H9 (cell line): Measurements from ENCODE around the gene BCL2L1. TPM values are rescaled to one million over a fixed set of nuclear protein-coding genes. Genes with fewer than 3 reads are reported as not detected.

Experiments
- DNase-seq: peaks from one replicate; pipeline ENCODE4 v3.0.0-alpha.2; 2017
- H2AFZ ChIP-seq: one replicate; pipeline ENCODE4 v1.6.1; 2013; ENCODE audit warnings: mild to moderate bottlenecking, low read length, control low read depth, moderate library complexity
- H2AK5ac ChIP-seq: 2 replicates; pipeline ENCODE4 v1.6.1; 2013; ENCODE audit warnings: low read length, control low read depth, mixed read lengths; ENCODE audit not compliant: insufficient read length
- H2BK120ac ChIP-seq: one replicate; pipeline ENCODE4 v1.6.1; 2013; ENCODE audit warnings: low read depth, mild to moderate bottlenecking, low read length, control low read depth, inconsistent platforms; ENCODE audit not compliant: poor library complexity, severe bottlenecking
- H2BK12ac ChIP-seq: 2 replicates; pipeline ENCODE4 v1.6.1; 2013; ENCODE audit warnings: low read length, control low read depth, mixed read lengths, low read depth; ENCODE audit not compliant: insufficient read length
- H2BK15ac ChIP-seq: 2 replicates; pipeline ENCODE4 v1.6.1; 2013; ENCODE audit warnings: low read depth, low read length, control low read depth
- H2BK20ac ChIP-seq: one replicate; pipeline ENCODE4 v1.6.1; 2013; ENCODE audit warnings: low read depth, mild to moderate bottlenecking, low read length, control low read depth, inconsistent platforms; ENCODE audit not compliant: poor library complexity, severe bottlenecking
- H2BK5ac ChIP-seq: 2 replicates; pipeline ENCODE4 v1.6.1; 2013; ENCODE audit warnings: low read length, control low read depth, mixed read lengths; ENCODE audit not compliant: insufficient read length
- H3K14ac ChIP-seq: 2 replicates; pipeline ENCODE4 v1.6.1; 2013; ENCODE audit warnings: low read length, control low read depth; ENCODE audit not compliant: insufficient read depth
- H3K18ac ChIP-seq: 2 replicates; pipeline ENCODE4 v1.6.1; 2013; ENCODE audit warnings: low read depth, mild to moderate bottlenecking, mixed read lengths, low read length, control low read depth; ENCODE audit not compliant: insufficient read length
- H3K23ac ChIP-seq: 2 replicates; pipeline ENCODE4 v1.6.1; 2013; ENCODE audit warnings: low read length, control low read depth, mixed read lengths, low read depth; ENCODE audit not compliant: insufficient read length
- H3K23me2 ChIP-seq: 2 replicates; pipeline ENCODE4 v1.6.1; 2013; ENCODE audit warnings: low read depth, mild to moderate bottlenecking, mixed read lengths, low read length, control low read depth; ENCODE audit not compliant: insufficient read length, poor library complexity, severe bottlenecking
- H3K27ac ChIP-seq: 2 replicates; pipeline ENCODE4 v1.5.1; 2013; ENCODE audit warnings: low read length, control low read depth, mixed read lengths, low read depth; ENCODE audit not compliant: insufficient read length
- H3K27me3 ChIP-seq: 2 replicates; pipeline ENCODE4 v1.6.1; 2013; ENCODE audit warnings: low read length, control low read depth, inconsistent platforms; ENCODE audit not compliant: insufficient read depth
- H3K4ac ChIP-seq: 2 replicates; pipeline ENCODE4 v1.6.1; 2013; ENCODE audit warnings: low read depth, mild to moderate bottlenecking, control low read depth, inconsistent platforms, low read length, moderate library complexity
- H3K4me1 ChIP-seq: 2 replicates; pipeline ENCODE4 v1.6.1; 2013; ENCODE audit warnings: low read length, control low read depth, inconsistent platforms; ENCODE audit not compliant: insufficient read depth
- H3K4me2 ChIP-seq: 2 replicates; pipeline ENCODE4 v1.6.1; 2013; ENCODE audit warnings: low read length, control low read depth, mixed read lengths; ENCODE audit not compliant: insufficient read length, insufficient read depth
- H3K56ac ChIP-seq: 2 replicates; pipeline ENCODE4 v1.6.1; 2013; ENCODE audit warnings: low read depth, mild to moderate bottlenecking, mixed read lengths, low read length, control low read depth; ENCODE audit not compliant: insufficient read length
- H3K79me1 ChIP-seq: 2 replicates; pipeline ENCODE4 v1.6.1; 2013; ENCODE audit warnings: low read depth, mild to moderate bottlenecking, moderate library complexity, low read length, control low read depth, inconsistent platforms; ENCODE audit not compliant: insufficient read depth, poor library complexity, severe bottlenecking
- H3K79me2 ChIP-seq: 2 replicates; pipeline ENCODE4 v1.6.1; 2013; ENCODE audit warnings: low read length, control low read depth, inconsistent platforms; ENCODE audit not compliant: insufficient read depth
- H3K9ac ChIP-seq: 2 replicates; pipeline ENCODE4 v1.6.1; 2013; ENCODE audit warnings: low read length, control low read depth, mixed read lengths; ENCODE audit not compliant: insufficient read length; ENCODE audit errors: extremely low read depth
- H3K9me3 ChIP-seq: one replicate; pipeline ENCODE4 v1.6.1; 2013; ENCODE audit warnings: low read depth, low read length, inconsistent platforms; ENCODE audit not compliant: control insufficient read depth
- H3T11ph ChIP-seq: one replicate; pipeline ENCODE4 v1.6.1; 2013; ENCODE audit warnings: mild to moderate bottlenecking, low read length, control low read depth, inconsistent platforms
- H4K20me1 ChIP-seq: one replicate; pipeline ENCODE4 v1.6.1; 2013; ENCODE audit not compliant: control insufficient read depth, insufficient read length, insufficient read depth
- H4K5ac ChIP-seq: 2 replicates; pipeline ENCODE4 v1.6.1; 2013; ENCODE audit warnings: low read depth, mild to moderate bottlenecking, mixed read lengths, low read length, control low read depth; ENCODE audit not compliant: insufficient read length
- H4K8ac ChIP-seq: replicated peaks from 2 replicates; pipeline ENCODE4 v1.6.1; 2013; ENCODE audit warnings: low read length, control low read depth, mixed read lengths, low read depth; ENCODE audit not compliant: insufficient read length
- H4K91ac ChIP-seq: 2 replicates; pipeline ENCODE4 v1.6.1; 2013; ENCODE audit warnings: low read depth, mild to moderate bottlenecking, moderate library complexity, mixed read lengths, low read length, control low read depth; ENCODE audit not compliant: insufficient read length
- H3K27ac Mint-ChIP-seq, 3 experiments: 2 replicates in 2 of 3; 3 replicates in 1 of 3; pipeline ENCODE4 v1.8.0; 2020 to 2021; ENCODE audit warnings: mixed read lengths in 3 of 3, mild to moderate bottlenecking in 1 of 3, moderate library complexity in 1 of 3
- H3K27me3 Mint-ChIP-seq: 2 replicates; pipeline ENCODE4 v1.8.0; 2021; ENCODE audit warnings: low read depth, mild to moderate bottlenecking, moderate library complexity, mixed read lengths
- H3K36me3 Mint-ChIP-seq, 3 experiments: 2 replicates in 2 of 3; 3 replicates in 1 of 3; pipeline ENCODE4 v1.8.0; 2020 to 2021; ENCODE audit warnings: low read depth in 3 of 3, mixed read lengths in 3 of 3; ENCODE audit not compliant: insufficient read depth in 1 of 3
- H3K4me1 Mint-ChIP-seq, 2 experiments: 2 replicates each; pipeline ENCODE4 v1.8.0; 2020; ENCODE audit warnings: mixed read lengths in 2 of 2
- H3K4me3 Mint-ChIP-seq, 2 experiments: 2 replicates in 1 of 2; 3 replicates in 1 of 2; pipeline ENCODE4 v1.8.0; 2020 to 2021; ENCODE audit warnings: mild to moderate bottlenecking in 2 of 2, mixed read lengths in 2 of 2, moderate library complexity in 1 of 2
- H3K9me3 Mint-ChIP-seq, 2 experiments: 2 replicates in 1 of 2; 3 replicates in 1 of 2; pipeline ENCODE4 v1.8.0; 2020; ENCODE audit warnings: mild to moderate bottlenecking in 2 of 2, mixed read lengths in 2 of 2, moderate library complexity in 1 of 2
- WGBS: extraction: QIAGEN DNeasy Blood & Tissue Kit; methylation state at CpG from one replicate; pipeline ENCODE4 v1.1.7; 2013; ENCODE audit warnings: missing lambda C conversion rate, low lambda C conversion rate, mixed read lengths; ENCODE audit not compliant: insufficient read length; ENCODE audit errors: extremely low coverage; 5-methylcytosine and 5-hydroxymethylcytosine counted together
- total RNA-seq: library from RNA; stranded (reverse); gene quantifications from 2 replicates; pipeline ENCODE4 v1.2.1, GENCODE V29; 2021
- TF ChIP-seq, protein P1 (sequence below): fragments of 200-600 bp; sonication (generic); conservative IDR thresholded peaks from 3 replicates; pipeline ENCODE4 v1.8.0; 2021; ENCODE audit warnings: antibody characterized with exemption, mild to moderate bottlenecking

The BCL2L1 gene
- total RNA-seq, 1 experiment from 2014 or later, result 105 TPM

DNA sequence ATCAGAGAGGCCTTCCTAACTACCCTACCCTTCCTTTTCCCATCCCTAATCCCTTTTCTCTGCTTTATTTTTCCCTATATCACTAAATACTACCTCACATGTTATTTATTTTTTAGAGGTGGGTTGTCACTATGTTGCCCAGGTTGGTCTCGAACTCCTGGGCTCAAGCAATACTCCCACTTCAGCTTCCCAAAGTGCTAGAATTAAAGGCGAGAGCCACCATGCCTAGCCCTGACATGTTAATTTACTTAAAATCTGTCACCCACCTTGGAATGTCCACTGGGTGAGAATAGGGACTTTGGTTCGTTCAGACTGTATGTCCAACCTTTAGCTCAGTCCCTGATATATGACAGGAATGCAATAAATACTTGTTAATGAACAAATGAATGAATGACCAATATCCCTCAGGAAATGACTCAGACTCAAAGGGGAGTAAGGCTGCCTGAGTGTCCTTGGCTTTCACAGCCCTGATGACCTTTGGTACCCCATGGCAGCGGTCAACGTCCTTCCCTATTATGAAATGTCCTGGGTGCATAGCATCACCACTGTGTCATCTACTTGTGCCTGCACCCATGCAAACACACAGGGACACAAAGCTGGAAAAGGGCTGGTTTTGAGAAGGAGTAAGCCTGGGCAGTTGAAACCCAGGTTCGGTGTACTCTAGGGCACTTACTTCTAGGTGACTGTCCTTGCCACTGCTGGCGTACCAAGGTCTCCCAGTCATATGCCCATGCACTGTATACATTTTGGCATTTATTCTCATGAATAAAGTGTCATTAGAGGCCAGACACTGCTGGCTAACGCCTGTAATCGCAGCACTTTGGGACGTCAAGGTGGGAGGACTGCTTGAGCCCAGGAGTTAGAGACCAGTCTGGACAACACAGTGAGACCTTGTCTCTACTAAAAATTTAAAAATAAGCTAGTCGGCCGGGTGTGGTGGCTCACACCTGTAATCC lies 26.5 kb downstream of the BCL2L1 start:
- Histone ChIP-seq H3K9ac (no peak overlapping the region), H2AFZ (no peak overlapping the region), H3K23me2 (peaks cover 3% of the 10 kb centered on the region), H2BK15ac (no peak overlapping the region), H3K27ac (no peak overlapping the region), H3T11ph (no peak overlapping the region), H2BK12ac (no peak overlapping the region), H2AK5ac (no peak overlapping the region), H3K4me2 (no peak overlapping the region), H4K20me1 (no peaks in the 10 kb centered on the region), H2BK20ac (no peak overlapping the region), H4K8ac (no peak overlapping the region), H3K4me1 (0 out of 2 replicates have a peak, but pooled peaks cover 9% of the 10 kb centered on the region), H3K9me3 (no peaks in the 10 kb centered on the region), H3K79me1 (peaks cover 3% of the 10 kb centered on the region), H3K23ac (no peak overlapping the region), H4K91ac (no peak overlapping the region), H3K56ac (no peak overlapping the region), H3K14ac (no peak overlapping the region), H3K4ac (no peak overlapping the region), H4K5ac (no peak overlapping the region), H3K18ac (no peak overlapping the region), H2BK120ac (no peak overlapping the region), H3K79me2 (no peaks in the 10 kb centered on the region), H3K27me3 (no peaks in the 10 kb centered on the region), H2BK5ac (no peak overlapping the region)
- WGBS, result no CpG with 5 or more reads among the region's 12 CpGs
- TF ChIP-seq, protein P1, sequence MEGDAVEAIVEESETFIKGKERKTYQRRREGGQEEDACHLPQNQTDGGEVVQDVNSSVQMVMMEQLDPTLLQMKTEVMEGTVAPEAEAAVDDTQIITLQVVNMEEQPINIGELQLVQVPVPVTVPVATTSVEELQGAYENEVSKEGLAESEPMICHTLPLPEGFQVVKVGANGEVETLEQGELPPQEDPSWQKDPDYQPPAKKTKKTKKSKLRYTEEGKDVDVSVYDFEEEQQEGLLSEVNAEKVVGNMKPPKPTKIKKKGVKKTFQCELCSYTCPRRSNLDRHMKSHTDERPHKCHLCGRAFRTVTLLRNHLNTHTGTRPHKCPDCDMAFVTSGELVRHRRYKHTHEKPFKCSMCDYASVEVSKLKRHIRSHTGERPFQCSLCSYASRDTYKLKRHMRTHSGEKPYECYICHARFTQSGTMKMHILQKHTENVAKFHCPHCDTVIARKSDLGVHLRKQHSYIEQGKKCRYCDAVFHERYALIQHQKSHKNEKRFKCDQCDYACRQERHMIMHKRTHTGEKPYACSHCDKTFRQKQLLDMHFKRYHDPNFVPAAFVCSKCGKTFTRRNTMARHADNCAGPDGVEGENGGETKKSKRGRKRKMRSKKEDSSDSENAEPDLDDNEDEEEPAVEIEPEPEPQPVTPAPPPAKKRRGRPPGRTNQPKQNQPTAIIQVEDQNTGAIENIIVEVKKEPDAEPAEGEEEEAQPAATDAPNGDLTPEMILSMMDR, result no peak
- no peak for DNase-seq
- Mint-ChIP-seq H3K27ac (peak overlapping the region in 2 of 3 experiments; percentile 22 to 76; a peak in 3 of 7 replicates), H3K27me3 (no peaks in the 10 kb centered on the region), H3K4me1 (peaks cover 61 to 63% of the 10 kb centered on the region in 2 experiments), H3K4me3 (no peak overlapping the region), H3K36me3 (peaks cover 4 to 37% (median 12%) of the 10 kb centered on the region in 3 experiments; a peak in 6 of 7 replicates), H3K9me3 (no peaks in the 10 kb centered on the region)
